Ovary (tissue), 9 donors: ENCODE data around the gene TNFAIP3. TPM values are rescaled to one million over a fixed set of nuclear protein-coding genes. Genes with fewer than 3 reads are reported as not detected.

ENCODE experiments used
- DNase-seq, 5 donors: peaks; one replicate each; pipeline ENCODE4 v3.0.0-alpha.2; 2019 to 2020
- H3K27ac ChIP-seq, 2 donors: fragments of 200-600 bp; one replicate each; pipeline versions ENCODE4 v1.5.1 to v1.8.0; 2019 to 2022
- H3K27me3 ChIP-seq: fragments of 200-600 bp; one replicate; pipeline ENCODE4 v1.8.0; 2022
- H3K36me3 ChIP-seq: fragments of 200-600 bp; sonication (generic); one replicate; pipeline ENCODE4 v1.5.1; 2019
- H3K4me1 ChIP-seq: one replicate; pipeline ENCODE4 v1.8.1; 2013; ENCODE audit warnings: mild to moderate bottlenecking, moderate library complexity; ENCODE audit not compliant: insufficient read depth
- H3K4me3 ChIP-seq: fragments of 200-600 bp; sonication (generic); one replicate; pipeline ENCODE4 v1.5.1; 2017
- H3K9me3 ChIP-seq, 2 donors: fragments of 200-600 bp in 1 of 2; sonication (generic) in 1 of 2; one replicate each; pipeline versions ENCODE4 v1.5.1 to v1.8.1; 2013 to 2019; ENCODE audit warnings: mild to moderate bottlenecking in 1 of 2, moderate library complexity in 1 of 2
- CTCF ChIP-seq, 3 donors: fragments of 450-650 bp in 2 of 3; fragments of 200-600 bp in 1 of 3; IDR thresholded peaks; one replicate each; pipeline versions ENCODE4 v1.5.1 to v1.8.0; 2016 to 2022; ENCODE audit warnings: antibody characterized with exemption in 3 of 3, mild to moderate bottlenecking in 1 of 3
- EP300 ChIP-seq: sonication (generic); formaldehyde crosslinking; IDR thresholded peaks from one replicate; pipeline ENCODE4 v1.6.1; 2017; ENCODE audit warnings: antibody characterized with exemption
- POLR2A ChIP-seq: fragments of 450-650 bp; IDR thresholded peaks from one replicate; pipeline ENCODE4 v1.6.1; 2017; ENCODE audit warnings: antibody characterized with exemption, mild to moderate bottlenecking, moderate library complexity
- WGBS, 3 donors: extraction: QIAGEN DNeasy Blood & Tissue Kit in 1 of 3; methylation state at CpG; one replicate each; pipeline versions ENCODE4 v1.1.5 to v1.1.7; 2013 to 2017; 5-methylcytosine and 5-hydroxymethylcytosine counted together
- intact Hi-C, 4 donors: fragments of 100-400 bp; cut with DNase I; formaldehyde crosslinking; loops; one replicate each; pipeline versions ENCODE4 v1.11.0 to v1.15.1; 2022 to 2023
- polyA plus RNA-seq, 2 donors: library from polyadenylated mRNA; stranded (reverse); fragments of 200-250 nt in 1 of 2; fragments of 350-450 nt in 1 of 2; fragmentation: Illumina TruSeq in 1 of 2; extraction: RNeasy Lipid Tissue Mini Kit (QIAGEN cat#74804) in 1 of 2; gene quantifications; one replicate each; pipeline ENCODE4 v1.2.3, GENCODE V29; 2013 to 2014
- total RNA-seq, 7 donors: library from RNA; depleted of rRNA in 2 of 7; stranded (reverse); fragments of >200 nt in 2 of 7; fragmentation: NEBNext Ultra II Directional in 3 of 7; extraction: Animal tissue kit (Norgen Biotek cat#: 25700) in 3 of 7; gene quantifications; one replicate each; pipeline versions ENCODE4 v1.1.0 to v1.2.4, GENCODE V29; 2016 to 2023
- donor health status: DM: no; HTN: no; CAD: no; lungs with moderate emphysema.
- donor health status: DM: no; HTN: no; CAD: no.
- donor health status: Bipolar disorder and iron deficiency.
- donor health status: DM: yes; HTN: yes; CAD: no.
- donor health status: DM: no; HTN: no; CAD: no.
- donor health status: DM: yes; HTN: yes; CAD: no.

The TNFAIP3 gene
- total and polyA plus RNA-seq, 9 donors = 35.4 to 206 (median 96.6) TPM

DNA sequence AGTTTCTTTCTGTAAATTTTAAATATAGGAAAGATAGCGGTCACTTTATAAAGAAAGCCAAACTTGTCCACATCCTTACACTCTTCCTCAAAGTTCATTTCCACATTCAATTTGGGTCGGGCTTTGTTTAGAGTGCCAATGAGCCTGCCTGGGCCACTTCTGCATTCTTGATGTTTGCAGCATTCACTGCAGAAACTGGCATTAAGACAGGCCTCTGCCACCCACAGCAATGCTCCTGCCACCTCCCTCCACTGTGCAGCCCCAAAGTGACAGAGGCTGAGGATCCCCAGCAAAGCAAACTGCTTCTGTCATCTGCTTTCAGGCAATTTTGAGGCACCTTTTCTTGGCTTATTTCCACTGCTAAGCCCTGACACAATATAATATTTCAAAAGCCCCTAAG is 61.2 kb downstream of the TNFAIP3 start:
- H3K9me3 ChIP-seq = no peaks in the 10 kb centered on the region
- H3K36me3 ChIP-seq = no peaks in the 10 kb centered on the region
- TF ChIP-seq CTCF (IDR thresholded peaks at IDR 0.05) (no peak), EP300 (no peak), POLR2A (no peak)
- DNase-seq = no peak
- H3K27ac ChIP-seq = no peak overlapping the region
- no peaks in the 10 kb centered on the region for H3K27me3 ChIP-seq
- WGBS, 3 donors = 37 to 46% (median 38%) methylated on average over 2 of the region's 2 CpGs
- intact Hi-C loops = no loop called here
- peaks cover 2% of the 10 kb centered on the region for H3K4me1 ChIP-seq
- no peak overlapping the region for H3K4me3 ChIP-seq

DNA sequence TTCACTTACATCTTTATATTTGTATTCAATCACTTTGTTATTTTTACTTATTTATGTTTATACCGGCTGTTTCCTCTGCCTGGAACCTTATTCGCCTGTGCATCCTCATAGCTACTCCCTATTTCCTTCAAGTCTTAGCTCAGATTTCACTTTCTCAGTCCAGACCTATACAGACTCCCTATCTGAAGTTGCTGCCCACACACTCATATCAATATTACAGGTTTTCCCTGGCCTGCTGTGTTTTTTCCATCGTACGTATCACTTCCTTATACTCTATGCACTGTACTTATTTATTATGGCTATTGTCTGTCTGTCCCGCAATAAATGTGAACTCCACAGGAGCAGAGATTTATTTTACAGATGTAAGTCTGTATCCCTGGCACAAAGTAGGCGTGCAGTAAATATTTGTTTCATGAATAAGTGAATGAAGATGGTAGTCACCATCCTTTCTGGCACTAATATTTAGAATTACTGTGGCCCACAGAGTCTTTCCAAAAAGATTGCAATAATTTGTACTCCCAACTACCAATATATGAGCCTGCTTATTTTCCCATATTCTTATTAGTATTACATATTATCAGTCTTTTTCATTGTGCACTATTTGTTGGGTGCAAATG is 64.9 kb downstream of the TNFAIP3 start:
- peaks cover 2% of the 10 kb centered on the region for H3K4me1 ChIP-seq
- H3K9me3 ChIP-seq = no peaks in the 10 kb centered on the region
- 29 to 39% (median 38%) methylated on average over 6 of the region's 6 CpGs for WGBS, 3 donors
- TF ChIP-seq POLR2A (no peak), CTCF (IDR thresholded peaks at IDR 0.05) (no peak), EP300 (no peak)
- no peaks in the 10 kb centered on the region for H3K36me3 ChIP-seq
- H3K4me3 ChIP-seq = no peak overlapping the region
- no peak overlapping the region for H3K27ac ChIP-seq
- no peak for DNase-seq
- no peaks in the 10 kb centered on the region for H3K27me3 ChIP-seq
- intact Hi-C loops = no loop called here

Other genes starting within 250 kb of the TNFAIP3 start
- 10 to 100 TPM in 1 of 7 donors, 1 to 10 TPM in 6; 3.7 to 56.2 (median 7.8) TPM for gene PERP, start 240.2 kb downstream of the TNFAIP3 start, total RNA-seq
- gene PERP, start 240.2 kb downstream of the TNFAIP3 start, polyA plus RNA-seq = 10 to 100 TPM in 1 of 2 donors, 1 to 10 TPM in 1; 3.1 to 11.6 TPM